WERI-Rb-1 (cell line): ENCODE data around the gene ERMP1.

ENCODE experiments used
- DNase-seq: peaks from one replicate; pipeline ENCODE4 v3.0.0-alpha.2; 2020
- H3K27ac ChIP-seq: fragments of 250-450 bp; sonication (Bioruptor Pico); 2 replicates; pipeline ENCODE4 v1.5.1; 2020; ENCODE audit warnings: mild to moderate bottlenecking, moderate library complexity
- H3K27me3 ChIP-seq: fragments of 250-450 bp; sonication (Bioruptor Pico); 2 replicates; pipeline ENCODE4 v1.5.1; 2021; ENCODE audit warnings: mild to moderate bottlenecking, low read depth, moderate library complexity; ENCODE audit not compliant: insufficient read depth, severe bottlenecking
- H3K36me3 ChIP-seq: fragments of 250-450 bp; sonication (Bioruptor Pico); 2 replicates; pipeline ENCODE4 v1.5.1; 2020; ENCODE audit warnings: mild to moderate bottlenecking, moderate library complexity
- H3K4me3 ChIP-seq: 2 replicates; pipeline ENCODE4 v1.5.1; 2011; ENCODE audit warnings: low read depth, mild to moderate bottlenecking, control low read depth, low read length
- H3K9me3 ChIP-seq: fragments of 250-450 bp; sonication (Bioruptor Pico); 2 replicates; pipeline ENCODE4 v1.5.1; 2021; ENCODE audit warnings: mild to moderate bottlenecking, moderate library complexity; ENCODE audit not compliant: severe bottlenecking
- CTCF ChIP-seq: IDR thresholded peaks from 2 replicates; pipeline ENCODE4 v1.5.1; 2011; ENCODE audit warnings: low read depth, mild to moderate bottlenecking, control low read depth, inconsistent platforms, low read length

ERMP1 gene

DNA sequence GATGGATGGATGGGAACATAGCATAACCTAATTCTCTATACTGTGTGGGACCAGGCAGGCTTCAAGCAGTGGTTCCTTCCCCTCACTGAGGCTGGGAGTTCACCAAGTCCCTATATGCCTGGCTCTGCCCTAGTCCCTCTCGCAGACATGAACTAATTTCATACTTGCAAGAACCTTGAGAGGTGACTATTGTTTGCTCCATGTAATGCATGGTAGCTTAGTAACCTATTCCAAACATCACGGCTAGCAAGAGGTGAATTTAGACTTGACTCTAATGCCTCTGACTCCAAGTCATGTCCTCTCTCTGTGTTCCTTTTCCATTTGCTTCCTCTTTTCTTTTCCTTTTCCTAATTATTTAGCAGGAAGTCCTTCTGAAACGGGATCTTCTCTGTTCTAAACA lies 25.9 kb upstream of the ERMP1 start:
- H3K9me3 ChIP-seq: no peaks in the 10 kb centered on the region
- no peak for TF ChIP-seq CTCF
- no peak overlapping the region for H3K4me3 ChIP-seq
- no peaks in the 10 kb centered on the region for H3K27me3 ChIP-seq
- no peak for DNase-seq
- no peak overlapping the region for H3K27ac ChIP-seq
- H3K36me3 ChIP-seq: no peaks in the 10 kb centered on the region

DNA sequence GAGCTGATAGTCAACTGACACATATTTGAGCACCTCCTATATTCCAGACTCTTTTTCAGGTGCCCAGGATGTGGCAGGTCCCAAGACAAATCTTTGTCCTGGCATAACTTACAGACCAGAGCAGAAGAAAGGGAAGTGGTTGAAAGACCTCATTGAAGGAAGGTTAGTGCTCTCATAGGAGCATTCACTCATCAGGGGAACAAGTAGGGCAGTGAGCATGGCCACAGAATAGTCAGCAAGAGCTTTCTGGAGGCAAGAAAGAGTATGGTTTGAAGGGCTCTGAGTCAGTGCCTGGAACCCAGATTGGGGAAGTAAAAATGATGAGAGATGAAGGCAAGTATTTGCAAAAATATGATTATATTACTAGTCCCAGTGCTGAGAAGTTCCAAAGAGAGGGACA lies 25.0 kb upstream of the ERMP1 start:
- no peak for TF ChIP-seq CTCF
- Histone ChIP-seq H3K9me3 (no peaks in the 10 kb centered on the region), H3K36me3 (no peaks in the 10 kb centered on the region), H3K27me3 (no peaks in the 10 kb centered on the region), H3K27ac (no peak overlapping the region), H3K4me3 (no peak overlapping the region)
- no peak for DNase-seq

GRCh38 chr9:5854063-5854790 lies 21.3 kb upstream of the ERMP1 start:
- Histone ChIP-seq H3K9me3 (no peaks in the 10 kb centered on the region), H3K27me3 (no peaks in the 10 kb centered on the region), H3K27ac (no peak overlapping the region), H3K36me3 (no peaks in the 10 kb centered on the region), H3K4me3 (no peak overlapping the region)
- no peak for TF ChIP-seq CTCF
- DNase-seq: no peak

DNA sequence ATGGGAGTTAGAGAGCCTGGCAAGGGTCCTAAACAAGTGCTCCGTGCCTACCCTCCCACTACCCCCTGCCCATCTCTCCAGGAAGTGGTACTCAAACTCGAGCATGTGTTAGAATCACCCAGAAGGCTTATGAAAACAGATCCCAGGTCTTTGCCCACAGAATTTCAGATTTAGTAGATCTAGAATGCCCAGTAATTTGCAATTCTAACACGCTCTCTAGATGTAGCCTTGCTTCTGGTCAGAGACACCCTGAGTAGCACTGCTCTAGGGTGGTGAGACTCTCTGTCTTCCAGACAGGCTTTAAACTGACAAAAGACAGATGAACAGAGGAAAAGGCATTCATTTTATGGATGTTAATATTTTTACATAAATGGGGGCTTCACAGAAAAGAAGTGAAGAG lies 20.7 kb upstream of the ERMP1 start:
- Histone ChIP-seq H3K27ac (no peak overlapping the region), H3K27me3 (no peaks in the 10 kb centered on the region), H3K36me3 (no peaks in the 10 kb centered on the region), H3K4me3 (no peak overlapping the region), H3K9me3 (no peaks in the 10 kb centered on the region)
- DNase-seq: no peak
- TF ChIP-seq CTCF: no peak

- TF ChIP-seq CTCF: no peak
- H3K36me3 ChIP-seq: no peaks in the 10 kb centered on the region
- H3K27me3 ChIP-seq: no peaks in the 10 kb centered on the region
- DNase-seq: no peak
- H3K9me3 ChIP-seq: no peaks in the 10 kb centered on the region
- H3K4me3 ChIP-seq: no peak overlapping the region
- no peak overlapping the region for H3K27ac ChIP-seq
Measured at GRCh38 chr9:5852987-5853386, 20.1 kb upstream of the ERMP1 start.

DNA sequence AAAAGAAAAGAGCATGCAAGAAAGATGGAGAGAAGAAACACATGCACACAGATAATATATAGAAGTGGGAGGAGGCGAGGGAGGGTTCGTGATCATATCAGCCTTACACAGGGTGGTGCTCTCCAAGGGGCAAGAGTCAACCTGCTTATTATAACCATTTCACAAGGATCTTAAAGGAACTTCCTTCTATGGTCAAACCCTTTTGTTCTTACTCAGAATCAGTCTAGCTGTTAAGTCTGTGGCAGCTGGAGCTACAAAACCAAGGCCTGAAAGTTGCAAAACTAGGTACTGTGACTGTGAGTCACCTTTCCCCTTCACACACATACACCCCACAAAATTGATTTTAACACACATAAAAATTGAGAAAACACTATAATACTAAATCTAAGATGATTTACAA lies 18.5 kb upstream of the ERMP1 start:
- Histone ChIP-seq H3K9me3 (no peaks in the 10 kb centered on the region), H3K4me3 (no peak overlapping the region), H3K27me3 (no peaks in the 10 kb centered on the region), H3K27ac (no peak overlapping the region), H3K36me3 (no peaks in the 10 kb centered on the region)
- no peak for TF ChIP-seq CTCF
- DNase-seq: no peak
